HG03457 (cell line): ENCODE data around the gene PPP1R3G.
"Not testable (repeated sequence)": the region's sequence is repeated elsewhere in the genome, so short reads cannot be mapped to it uniquely, and the experiment has no call there.

ENCODE experiments used
- ATAC-seq: cut with Tn5 transposase; IDR thresholded peaks from one replicate; pipeline ENCODE4 v1.9.1; 2021; ENCODE audit warnings: moderate number of reproducible peaks; ENCODE audit not compliant: unreplicated experiment

Gene PPP1R3G

DNA sequence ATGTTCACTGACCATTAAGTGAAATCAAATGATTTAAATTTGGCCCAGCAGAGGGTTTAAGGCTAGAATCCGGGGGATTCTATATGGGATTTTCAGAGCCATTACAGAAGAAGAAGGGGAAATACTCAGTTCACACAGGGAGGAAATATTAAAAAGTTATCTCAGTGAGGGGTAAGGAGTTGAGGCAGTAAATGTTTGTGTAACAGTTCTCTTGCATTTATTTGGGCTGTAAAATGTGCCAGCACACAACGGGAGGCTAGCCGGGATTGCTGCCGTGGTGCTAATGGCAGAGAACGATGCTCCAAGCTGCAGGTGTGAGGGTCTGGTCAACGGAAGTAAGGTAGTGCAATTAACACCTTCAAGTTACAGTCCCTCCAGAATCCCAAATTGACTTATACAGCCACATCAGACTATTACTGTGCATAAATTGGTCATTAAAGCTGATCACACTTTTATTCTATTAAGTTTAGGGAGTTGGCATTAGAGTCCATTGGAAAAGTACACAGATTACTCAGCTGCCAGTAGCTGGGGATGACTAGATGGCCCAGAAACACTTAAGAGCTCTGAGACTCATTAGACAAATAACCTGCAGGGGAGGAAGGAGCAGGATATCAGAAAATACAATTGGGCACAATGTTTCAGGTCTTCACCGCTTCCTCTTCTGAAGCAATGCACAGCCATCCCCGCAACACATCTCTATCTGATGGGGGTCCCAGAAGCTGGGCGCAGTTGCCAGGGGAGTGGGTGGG, 31.3 kb downstream of the PPP1R3G start:
- no peak for ATAC-seq

DNA sequence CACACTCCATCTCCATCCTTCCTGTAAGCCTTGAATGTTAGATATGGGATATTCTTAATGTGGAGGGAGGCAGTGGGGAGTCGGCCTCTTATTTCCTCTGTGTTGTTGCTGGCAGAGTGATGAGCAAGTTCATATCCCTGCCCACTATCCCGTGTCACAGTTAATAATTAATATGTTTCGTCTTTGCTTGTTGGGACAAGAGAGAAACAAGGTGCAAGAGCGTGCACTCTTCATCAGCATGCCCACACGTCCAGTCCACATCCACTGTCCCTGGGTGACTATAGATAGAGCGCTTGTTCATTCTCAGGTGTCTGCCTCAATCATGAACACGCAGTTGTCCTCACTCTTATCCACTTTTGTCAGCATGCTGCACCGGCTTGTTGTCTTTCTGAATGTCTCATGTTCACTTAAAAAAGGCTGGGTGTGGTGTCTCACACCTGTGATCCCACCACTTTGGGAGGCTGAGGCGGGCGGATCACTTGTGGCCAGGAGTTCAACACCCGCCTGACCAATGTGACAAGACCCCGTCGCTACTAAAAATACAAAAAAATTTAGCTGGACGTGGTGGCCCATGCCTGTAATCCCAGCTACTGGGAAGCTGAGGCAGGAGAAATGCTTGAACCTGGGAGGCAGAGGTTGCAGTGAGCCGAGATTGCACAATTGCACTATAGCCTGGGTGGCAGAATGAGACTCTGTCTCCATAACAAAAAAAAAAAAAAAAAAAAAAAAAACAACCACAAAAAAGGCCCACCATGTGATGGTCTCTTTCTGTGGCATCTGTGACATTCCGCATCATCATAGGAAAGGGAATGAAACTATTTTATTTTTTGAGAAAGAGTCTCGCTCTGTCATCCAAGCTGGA, 34.2 kb downstream of the PPP1R3G start:
- ATAC-seq, result no peak

DNA sequence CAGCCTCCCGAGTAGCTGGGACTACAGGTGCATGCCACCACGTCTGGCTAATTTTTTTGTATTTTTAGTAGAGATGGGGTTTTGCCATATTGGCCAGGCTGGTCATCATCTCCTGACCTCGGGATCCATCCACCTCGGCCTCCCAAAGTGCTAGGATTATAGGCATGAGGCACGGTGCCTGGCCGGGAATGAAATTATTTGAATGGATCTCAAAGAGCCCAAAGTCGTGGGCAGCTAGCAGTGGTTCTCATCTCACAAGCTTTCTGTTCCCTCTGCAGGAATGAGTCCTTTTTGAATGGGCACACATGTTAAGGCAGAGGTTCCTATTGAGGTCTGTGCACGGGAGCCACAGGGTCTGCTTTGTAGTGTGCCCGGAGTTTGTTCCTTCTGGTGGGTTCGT, 34.9 kb downstream of the PPP1R3G start:
- ATAC-seq, result no peak

DNA sequence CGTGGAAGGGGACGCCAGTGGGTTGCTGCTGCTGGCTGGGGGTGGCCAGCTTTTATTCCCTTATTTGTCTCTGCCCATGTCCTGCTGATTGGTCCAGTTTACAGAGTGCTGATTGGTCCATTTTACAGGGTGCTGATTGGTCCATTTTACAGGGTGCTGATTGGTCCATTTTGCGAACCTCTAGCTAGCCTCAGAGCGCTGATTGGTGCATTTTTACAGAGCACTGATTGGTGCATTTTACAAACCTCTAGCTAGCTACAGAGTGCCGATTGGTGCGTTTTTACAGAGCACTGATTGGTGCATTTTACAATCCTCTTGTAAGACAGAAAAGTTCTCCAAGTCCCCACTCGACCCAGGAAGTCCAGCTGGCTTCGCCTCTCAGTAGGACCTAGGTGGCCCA, 35.4 kb downstream of the PPP1R3G start:
- ATAC-seq, result not testable (repeated sequence)

DNA sequence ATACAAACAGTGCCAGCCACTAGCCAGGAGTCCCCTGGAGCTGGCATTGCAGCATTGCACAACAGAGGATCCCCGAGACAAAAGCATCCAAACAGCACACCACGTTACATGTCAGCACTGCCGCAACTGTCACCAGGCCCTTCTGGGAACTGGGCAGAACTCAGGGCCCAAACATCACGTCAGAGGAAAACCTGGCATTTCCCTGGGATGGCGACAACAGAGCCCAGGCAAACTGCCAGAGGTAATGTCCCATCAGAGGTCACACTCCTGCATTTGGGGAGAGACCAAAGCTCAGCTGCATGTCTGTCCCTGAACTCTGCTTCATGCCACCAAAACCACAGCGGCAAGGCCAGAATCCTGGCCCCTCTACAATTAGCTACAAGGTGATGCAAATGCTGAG, 36.3 kb downstream of the PPP1R3G start:
- no peak for ATAC-seq

DNA sequence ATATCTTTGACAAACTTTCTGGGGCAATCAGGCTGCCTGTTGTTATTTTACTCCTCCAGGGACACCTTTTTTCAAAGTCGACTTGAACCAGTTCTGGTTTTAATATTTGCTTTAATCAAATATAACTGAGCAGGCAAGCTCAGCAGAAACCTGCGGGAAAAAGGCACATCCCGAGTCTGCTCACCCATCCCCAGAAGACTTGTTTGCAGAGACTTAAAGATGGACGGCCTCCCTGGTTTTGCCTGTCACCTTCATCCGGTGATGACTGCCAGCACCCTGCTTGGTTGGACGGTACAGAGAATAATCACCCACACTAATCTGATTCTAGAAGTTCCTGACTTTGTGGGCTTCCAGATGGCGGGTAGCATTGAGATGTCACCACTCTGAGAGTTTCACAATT, 36.8 kb downstream of the PPP1R3G start:
- ATAC-seq, result no peak

DNA sequence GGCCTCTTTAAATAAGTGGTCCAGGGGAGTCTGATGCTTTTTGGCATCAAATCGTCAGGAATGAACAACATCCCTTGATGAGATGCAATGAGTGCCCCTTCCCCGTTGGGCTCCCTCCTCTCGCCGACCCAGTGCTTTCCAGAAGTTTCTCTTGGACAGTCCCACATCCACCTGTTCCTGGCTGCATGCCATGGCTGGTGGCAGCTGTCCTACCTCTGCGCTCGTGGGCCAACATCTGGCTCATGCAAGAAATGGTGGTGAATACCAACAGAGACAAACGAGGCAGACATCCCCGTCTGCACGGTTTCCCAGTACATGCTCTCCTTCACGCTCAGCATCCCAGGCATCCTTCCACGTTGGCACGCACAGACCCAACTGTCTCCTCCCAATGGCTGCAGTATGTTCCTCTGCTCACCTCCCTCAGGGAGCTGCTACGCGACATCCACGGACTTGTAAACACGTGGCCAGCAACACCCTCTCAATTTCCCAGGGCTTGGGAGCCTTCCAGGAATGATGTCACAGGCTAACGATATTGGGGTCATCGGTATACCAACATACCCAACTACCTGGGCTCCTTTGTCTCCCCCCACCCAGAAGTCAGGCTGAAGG, 37.5 kb downstream of the PPP1R3G start:
- ATAC-seq, result no peak

DNA sequence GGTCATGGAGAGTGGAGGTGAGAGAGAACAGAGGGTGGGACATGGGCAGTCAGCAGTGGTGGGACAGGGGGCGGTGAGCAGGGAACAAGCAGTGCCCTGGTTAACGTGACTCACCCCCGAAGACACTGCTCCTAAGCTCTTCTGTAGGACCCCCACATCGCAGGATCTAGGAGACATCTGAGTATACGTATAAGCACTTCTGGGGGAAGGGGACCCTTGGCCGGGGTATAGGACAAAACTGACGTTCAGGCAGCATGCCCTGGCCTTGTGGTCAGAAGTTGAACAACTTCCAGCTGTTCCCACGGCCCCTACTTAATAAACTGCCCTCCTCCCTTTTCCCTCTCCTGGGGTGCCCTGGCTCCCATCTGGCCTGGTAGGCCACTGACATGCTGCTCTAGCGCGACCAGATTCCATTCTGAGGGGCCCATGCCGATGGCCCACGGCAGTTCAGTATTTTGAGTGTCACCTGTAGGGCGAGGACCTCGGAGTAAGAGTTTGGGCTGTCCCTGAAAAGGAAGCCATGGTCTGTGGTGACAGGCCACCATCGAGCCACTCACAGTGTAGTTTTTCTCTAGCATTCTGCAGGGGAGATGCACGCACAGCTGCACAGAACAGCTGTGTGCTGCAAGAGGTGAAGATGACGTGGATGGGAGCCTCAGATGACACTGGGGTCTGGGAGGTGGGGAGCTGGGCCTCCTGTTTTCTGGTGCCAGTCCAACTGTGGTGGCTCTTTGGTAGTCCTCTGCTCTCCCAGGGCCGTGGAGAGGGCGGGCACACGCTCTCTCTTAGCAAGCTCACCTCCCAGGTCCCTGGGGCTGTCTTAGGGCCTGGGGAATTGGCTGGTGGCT, 38.4 kb downstream of the PPP1R3G start:
- ATAC-seq, result no peak

DNA sequence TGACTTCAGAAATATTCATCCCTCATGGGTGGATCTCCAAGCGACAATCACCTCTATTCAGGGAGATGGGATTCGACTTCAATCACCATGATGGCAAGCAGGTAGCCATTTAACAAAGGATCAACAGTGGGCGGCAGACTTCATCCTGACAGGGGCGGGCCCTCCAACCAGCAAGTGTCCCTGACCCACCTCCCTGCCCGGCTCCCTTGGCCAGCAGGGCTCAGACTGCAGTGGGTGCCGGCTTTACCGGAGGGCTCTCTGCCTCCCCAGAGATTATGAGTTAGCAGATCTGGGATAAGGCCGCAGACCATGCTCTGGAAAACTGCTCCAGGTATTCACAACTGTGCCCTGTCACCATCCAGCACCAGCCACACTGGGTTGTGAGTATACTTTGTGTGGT, 39.4 kb downstream of the PPP1R3G start:
- no peak for ATAC-seq

DNA sequence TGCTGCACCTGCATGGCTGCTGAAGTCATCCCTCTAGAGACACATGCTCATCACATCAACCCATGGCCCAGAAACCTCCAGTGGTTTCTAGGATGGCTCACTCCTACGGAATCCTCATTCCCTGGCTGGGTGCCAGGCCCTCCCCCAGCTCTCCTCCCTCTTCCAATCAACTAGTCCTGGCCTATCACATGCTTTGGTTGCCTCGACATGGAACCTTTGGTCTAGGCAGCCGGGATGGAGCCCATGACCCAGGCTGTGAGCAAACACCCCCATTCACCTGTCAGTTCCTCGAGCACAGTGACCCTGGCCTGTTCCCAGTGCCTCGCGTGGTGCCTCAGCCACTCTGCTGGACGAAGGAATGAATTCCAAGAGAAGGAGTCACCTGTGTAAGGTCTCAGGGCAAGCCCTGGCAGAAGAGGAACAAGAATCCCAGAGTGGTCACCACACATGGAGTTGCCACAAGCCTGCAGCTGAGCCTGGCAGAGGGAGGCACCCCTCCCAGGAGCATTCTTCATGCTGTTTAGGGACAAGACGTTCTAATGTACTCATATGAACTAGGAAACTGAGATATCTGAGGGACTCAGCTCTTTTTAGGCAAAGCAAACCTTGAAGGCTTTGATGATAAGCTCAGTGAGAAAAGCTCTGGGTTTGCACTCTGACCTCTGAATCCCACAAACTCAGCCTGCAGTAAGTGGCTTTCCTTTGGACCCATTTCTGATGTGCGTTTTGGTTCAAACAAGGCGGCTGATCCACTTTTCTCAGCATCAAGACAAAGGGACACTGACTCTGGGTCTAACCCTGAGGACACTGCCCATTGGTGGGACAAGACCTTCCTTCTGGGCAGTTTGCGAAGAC, 40.2 kb downstream of the PPP1R3G start:
- no peak for ATAC-seq

DNA sequence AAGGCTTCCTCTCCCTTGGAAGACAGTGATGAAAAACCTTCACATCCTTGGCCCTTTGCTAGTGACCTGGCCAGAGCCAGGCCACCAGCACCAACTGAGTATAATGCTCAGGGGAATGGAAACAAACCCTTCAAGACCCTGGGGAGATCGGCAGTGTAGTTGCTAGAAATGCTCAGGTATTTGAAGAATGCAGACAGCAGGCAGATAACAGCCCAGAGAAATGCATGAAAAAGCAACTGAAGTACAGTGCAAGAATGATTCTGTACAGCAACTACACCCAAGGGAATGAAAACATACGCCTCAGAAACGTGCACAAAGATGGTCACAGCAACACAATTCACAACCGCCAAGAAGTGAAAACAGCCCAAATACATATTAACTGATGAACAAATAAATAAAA, 41.1 kb downstream of the PPP1R3G start:
- ATAC-seq, result no peak

DNA sequence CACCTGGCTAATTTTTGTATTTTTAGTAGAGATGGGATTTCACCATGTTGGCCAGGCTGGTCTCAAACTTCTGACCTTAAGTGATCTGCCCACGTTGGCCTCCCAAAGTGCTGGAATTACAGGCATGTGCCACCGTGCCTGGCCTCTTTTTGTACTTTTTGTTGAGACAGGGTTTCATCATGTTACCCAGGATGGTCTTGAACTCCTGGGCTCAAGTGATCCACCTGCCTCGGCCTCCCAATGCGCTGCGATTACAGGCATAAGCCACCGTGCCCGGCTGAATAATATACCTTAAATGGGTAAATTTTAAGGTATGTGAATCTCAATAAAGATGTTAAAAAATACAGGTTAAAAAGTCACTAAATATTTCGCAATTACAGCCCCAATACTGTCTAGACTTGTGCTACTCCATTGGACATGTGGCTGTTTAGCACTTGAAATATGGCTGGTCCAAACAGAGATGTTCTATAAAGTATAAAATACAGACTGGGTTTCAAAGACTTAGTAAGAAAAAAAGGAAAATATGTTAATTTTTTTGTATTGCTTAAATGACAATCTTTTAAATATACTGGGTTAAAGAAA, 42.1 kb downstream of the PPP1R3G start:
- no peak for ATAC-seq

DNA sequence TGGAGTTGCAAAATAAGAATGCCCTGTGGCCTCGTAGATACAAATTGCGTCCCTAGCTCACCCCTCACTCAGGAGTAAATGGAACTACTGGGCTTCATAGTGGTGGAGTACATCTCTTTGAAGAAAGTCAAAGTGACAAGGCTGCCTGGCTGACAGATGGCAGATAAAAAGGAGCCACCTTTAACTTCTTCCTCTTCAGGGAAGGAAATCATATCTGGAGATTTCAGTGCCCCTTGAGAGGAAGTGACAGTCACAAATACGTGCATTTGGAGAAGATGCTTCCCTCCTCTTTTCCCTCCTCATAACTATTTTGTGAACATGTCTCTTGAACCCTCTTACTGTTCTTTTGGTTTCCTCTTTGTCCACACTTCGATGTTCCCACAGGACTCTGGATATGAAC, 43.2 kb downstream of the PPP1R3G start:
- no peak for ATAC-seq

DNA sequence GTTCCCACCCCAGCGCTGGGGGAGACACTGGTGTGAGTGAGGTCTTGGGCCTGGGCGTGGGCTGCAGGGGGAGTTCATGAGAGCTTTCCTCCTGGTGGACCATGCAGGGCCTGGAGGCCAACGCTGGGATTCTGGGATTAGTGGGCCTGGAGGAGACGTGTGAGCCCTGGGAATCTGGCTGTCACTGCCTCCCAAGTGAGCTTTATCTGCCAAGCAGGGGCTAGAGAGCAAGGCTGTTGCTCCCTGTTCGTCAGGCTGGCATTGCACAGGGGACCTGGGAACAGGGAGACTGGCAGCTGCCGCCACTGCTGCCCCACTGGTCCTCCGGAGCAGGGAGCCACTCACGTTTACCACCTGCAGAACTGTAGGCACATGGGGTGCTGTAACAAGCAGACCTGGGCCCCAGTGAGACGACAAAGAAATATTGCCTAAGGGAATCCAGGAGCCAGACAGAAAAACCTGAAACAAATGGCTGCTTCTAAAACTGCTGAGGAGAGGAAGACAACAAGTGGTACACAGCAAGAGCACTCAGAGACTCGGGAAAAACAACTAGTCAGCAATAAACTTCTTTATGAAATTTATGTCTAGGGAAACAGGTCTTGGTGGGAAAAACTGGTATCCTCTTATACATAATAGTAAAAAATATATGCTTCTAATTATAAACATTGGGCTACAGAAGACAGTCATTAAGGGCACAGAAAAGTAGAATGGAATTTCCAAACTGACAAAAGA, 45.2 kb downstream of the PPP1R3G start:
- ATAC-seq, result no peak

DNA sequence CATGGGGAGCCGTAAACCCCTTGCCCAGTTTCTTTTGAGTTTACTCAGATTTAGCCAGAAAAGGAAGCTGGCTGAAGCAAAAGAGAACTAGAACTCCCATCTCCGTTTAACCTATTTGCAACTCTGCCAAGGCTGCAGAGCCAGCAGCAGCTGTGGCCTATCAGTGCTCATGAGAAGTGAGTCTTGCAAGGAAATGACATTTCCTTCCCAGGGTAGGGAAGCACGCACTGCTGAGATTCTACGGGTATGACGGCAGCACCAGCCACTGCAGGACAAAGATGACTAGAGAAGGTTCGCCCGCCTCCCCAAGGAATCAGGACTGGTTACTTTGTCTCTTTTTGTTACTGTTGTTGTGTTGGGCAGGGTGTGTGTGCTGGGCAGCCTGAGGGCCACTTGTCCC, 47.6 kb downstream of the PPP1R3G start:
- ATAC-seq, result peak; percentile 82

DNA sequence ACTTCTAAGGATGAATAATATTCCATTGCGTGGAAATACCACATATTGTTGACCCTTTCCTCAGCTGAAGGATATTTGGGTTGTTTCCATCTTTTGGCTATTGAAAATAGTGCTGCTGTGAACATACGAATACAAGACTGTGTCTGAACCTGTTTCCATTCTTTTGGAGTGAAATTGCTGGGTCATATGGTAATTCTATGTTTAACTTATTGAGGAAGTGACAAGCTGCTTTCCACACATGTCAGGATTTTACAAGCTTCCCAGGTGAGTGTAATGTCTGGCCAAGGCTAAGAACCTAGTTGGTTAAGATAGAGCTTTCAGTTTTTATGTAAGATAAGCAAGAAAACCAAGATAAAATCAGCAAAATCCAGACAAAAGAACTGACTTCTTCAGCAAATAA, 48.8 kb downstream of the PPP1R3G start:
- no peak for ATAC-seq

DNA sequence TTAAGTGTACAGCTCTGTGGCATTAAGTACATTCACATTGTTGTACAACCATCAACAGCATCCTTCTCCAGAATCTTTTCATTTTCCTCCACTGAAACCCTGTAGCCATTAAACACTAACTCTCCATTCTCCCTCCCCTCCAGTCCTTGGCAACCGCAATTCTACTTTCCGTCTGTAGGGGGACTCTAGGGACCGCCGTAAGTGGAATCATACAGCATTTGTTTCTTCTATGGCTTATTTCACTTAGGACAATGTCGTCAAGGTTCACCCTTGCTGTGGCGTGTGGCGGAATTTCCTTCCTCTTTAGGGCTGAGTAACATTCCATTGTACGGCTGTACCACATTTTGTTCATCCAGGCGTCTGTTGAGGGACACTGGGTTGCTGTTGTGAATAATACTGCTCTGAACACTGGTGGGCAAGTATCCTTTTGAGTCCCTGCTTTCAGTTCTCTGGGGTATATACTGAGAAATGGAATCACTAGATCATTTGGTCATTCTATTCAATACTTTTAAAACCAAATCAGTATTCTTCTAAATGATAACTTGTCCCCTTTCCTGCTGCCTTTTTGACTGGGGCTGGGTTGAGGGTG, 50.7 kb downstream of the PPP1R3G start:
- ATAC-seq, result no peak

DNA sequence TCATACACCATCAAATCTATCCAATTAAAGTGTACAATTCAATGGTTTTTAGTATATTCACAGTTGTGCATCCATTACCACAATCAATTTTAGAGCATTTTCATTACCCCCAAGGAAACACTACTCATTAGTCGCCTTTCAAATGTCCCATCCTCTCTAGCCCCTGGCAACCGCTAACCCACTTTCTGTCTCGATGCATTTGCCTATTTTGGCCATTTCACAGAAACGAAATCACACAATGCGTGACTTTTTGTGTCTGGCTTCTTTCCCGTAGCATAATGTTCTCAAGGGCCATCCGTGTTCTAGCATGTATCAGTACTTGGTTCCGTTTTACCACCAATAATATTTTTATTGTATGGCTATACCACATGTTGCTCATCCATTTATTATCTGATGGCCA, 51.7 kb downstream of the PPP1R3G start:
- no peak for ATAC-seq
